PC-9 (cell line): ENCODE results near the gene THAP12.

Experiments used
- EZH2 ChIP-seq: fragments of 200-600 bp; sonication (generic); IDR thresholded peaks from 2 replicates; pipeline ENCODE4 v1.8.0; 2017; ENCODE audit warnings: antibody characterized with exemption, low read depth
- TF ChIP-seq, protein P1 (sequence below): fragments of 200-600 bp; sonication (generic); conservative IDR thresholded peaks from 2 replicates; pipeline ENCODE4 v1.6.1; 2017; ENCODE audit warnings: mixed run types, antibody characterized with exemption, mild to moderate bottlenecking, moderate library complexity

DNA sequence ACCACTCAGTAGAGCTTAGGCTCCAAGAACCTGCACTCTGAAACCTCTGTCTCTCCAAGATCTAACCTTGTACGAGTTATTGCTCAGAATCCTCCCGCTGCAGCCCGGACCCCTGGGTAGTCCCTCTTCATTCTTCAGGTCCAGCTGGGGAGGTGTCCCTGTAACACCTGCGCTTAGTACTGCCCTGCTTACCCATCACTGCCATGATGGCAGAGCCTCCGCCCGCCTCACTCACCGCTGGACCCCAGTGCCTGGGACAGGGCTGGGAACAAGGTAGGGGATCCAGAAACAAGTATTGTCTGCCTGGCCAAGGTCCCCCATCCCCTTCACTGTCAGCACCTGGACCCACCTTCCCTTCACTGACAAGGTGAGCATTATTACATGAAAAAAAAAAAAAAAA lies 50.3 kb downstream of the THAP12 start:
- TF ChIP-seq, protein P1, sequence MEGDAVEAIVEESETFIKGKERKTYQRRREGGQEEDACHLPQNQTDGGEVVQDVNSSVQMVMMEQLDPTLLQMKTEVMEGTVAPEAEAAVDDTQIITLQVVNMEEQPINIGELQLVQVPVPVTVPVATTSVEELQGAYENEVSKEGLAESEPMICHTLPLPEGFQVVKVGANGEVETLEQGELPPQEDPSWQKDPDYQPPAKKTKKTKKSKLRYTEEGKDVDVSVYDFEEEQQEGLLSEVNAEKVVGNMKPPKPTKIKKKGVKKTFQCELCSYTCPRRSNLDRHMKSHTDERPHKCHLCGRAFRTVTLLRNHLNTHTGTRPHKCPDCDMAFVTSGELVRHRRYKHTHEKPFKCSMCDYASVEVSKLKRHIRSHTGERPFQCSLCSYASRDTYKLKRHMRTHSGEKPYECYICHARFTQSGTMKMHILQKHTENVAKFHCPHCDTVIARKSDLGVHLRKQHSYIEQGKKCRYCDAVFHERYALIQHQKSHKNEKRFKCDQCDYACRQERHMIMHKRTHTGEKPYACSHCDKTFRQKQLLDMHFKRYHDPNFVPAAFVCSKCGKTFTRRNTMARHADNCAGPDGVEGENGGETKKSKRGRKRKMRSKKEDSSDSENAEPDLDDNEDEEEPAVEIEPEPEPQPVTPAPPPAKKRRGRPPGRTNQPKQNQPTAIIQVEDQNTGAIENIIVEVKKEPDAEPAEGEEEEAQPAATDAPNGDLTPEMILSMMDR, result no peak
- TF ChIP-seq EZH2, result no peak
